A549 (cell line): ENCODE measurements around the gene TMEFF2. TPM values are rescaled to one million over a fixed set of nuclear protein-coding genes. Genes with fewer than 3 reads are reported as not detected.

Experiments
- ATAC-seq, 2 experiments: fragments of 200-7000 bp in 1 of 2; fragments of >200 bp in 1 of 2; cut with Nextera tagmentation in 1 of 2; cut with Tn5 transposase in 1 of 2; 3 replicates each; pipeline versions ENCODE4 v1.8.0 to v1.9.1; 2018 to 2020; ENCODE audit warnings: mild to moderate bottlenecking in 1 of 2, moderate library complexity in 1 of 2
- CTCF ChIA-PET: fragments of 300-600 bp; sonication (Branson Sonifier 250); formaldehyde crosslinking; extraction: SDS; loops from one replicate; lab custom pipeline; 2021; ENCODE audit warnings: antibody characterized with exemption, inconsistent platforms; lab: Yijun Ruan, JAX
- POLR2A ChIA-PET: fragments of 350-600 bp; formaldehyde crosslinking; extraction: SDS; loops from one replicate; lab custom pipeline; 2021; ENCODE audit warnings: antibody characterized with exemption, inconsistent platforms; lab: Yijun Ruan, JAX
- DNase-seq, 2 experiments: peaks; one replicate each; pipeline versions ENCODE4 v3.0.0 to v3.0.0-alpha.2; 2011 to 2016; ENCODE audit warnings: low read depth in 1 of 2, low spot score in 1 of 2
- FAIRE-seq: peaks from 2 replicates; lab custom pipeline; 2011; peaks lifted over from hg19 to GRCh38; lab: Jason Lieb, UNC
- H3K27ac ChIP-seq, 2 experiments: fragments of >200 bp; sonication (Bioruptor Twin); formaldehyde crosslinking; 3 replicates each; pipeline ENCODE4 v1.5.1; 2016 to 2017
- H3K4me1 ChIP-seq: fragments of >200 bp; sonication (Bioruptor Twin); formaldehyde crosslinking; 3 replicates; pipeline ENCODE4 v1.6.1; 2016
- H3K4me2 ChIP-seq: fragments of >200 bp; sonication (Bioruptor Twin); formaldehyde crosslinking; 3 replicates; pipeline ENCODE4 v1.6.1; 2016
- H3K4me3 ChIP-seq: fragments of >200 bp; sonication (Bioruptor Twin); formaldehyde crosslinking; 3 replicates; pipeline ENCODE4 v1.5.1; 2016
- H3K9me3 ChIP-seq: fragments of >200 bp; sonication (Bioruptor Twin); formaldehyde crosslinking; 3 replicates; pipeline ENCODE4 v1.6.1; 2016
- CBX8 ChIP-seq: fragments of 200-600 bp; sonication (generic); IDR thresholded peaks from 2 replicates; pipeline ENCODE4 v1.6.1; 2016
- CEBPB ChIP-seq, 2 experiments: fragments of >200 bp in 1 of 2; sonication (Bioruptor Twin) in 1 of 2; formaldehyde crosslinking in 1 of 2; IDR thresholded peaks; 2 replicates each; pipeline ENCODE4 v1.6.1; 2012 to 2016
- E2F6 ChIP-seq: IDR thresholded peaks from 2 replicates; pipeline ENCODE4 v1.6.1; 2012; ENCODE audit warnings: low read depth, borderline replicate concordance
- FOSL2 ChIP-seq, 2 experiments: fragments of 450-650 bp in 1 of 2; fragments of >200 bp in 1 of 2; sonication (Bioruptor Twin) in 1 of 2; formaldehyde crosslinking; IDR thresholded peaks; 2 replicates each; pipeline versions ENCODE4 v1.5.0 to v1.6.1; 2016 to 2020; ENCODE audit warnings: mild to moderate bottlenecking in 1 of 2, moderate library complexity in 1 of 2
- FOXS1 ChIP-seq: fragments of 250-450 bp; sonication (Bioruptor Pico); IDR thresholded peaks from 2 replicates; pipeline ENCODE4 v1.5.0; 2020; ENCODE audit warnings: mild to moderate bottlenecking, moderate library complexity
- HES2 ChIP-seq: fragments of >200 bp; sonication (Bioruptor Twin); formaldehyde crosslinking; IDR thresholded peaks from 2 replicates; pipeline ENCODE4 v1.6.1; 2016
- HMGXB4 ChIP-seq: fragments of 250-450 bp; sonication (Bioruptor Pico); IDR thresholded peaks from 2 replicates; pipeline ENCODE4 v1.5.0; 2021; ENCODE audit warnings: mild to moderate bottlenecking, moderate library complexity, borderline replicate concordance
- HOXB13 ChIP-seq: fragments of 250-450 bp; sonication (Bioruptor Pico); IDR thresholded peaks from 2 replicates; pipeline ENCODE4 v1.5.0; 2020; ENCODE audit warnings: low read depth, mild to moderate bottlenecking, moderate library complexity
- HOXB5 ChIP-seq: fragments of 250-450 bp; sonication (Bioruptor Pico); IDR thresholded peaks from 2 replicates; pipeline ENCODE4 v1.5.0; 2020; ENCODE audit warnings: mild to moderate bottlenecking, moderate library complexity
- JUN ChIP-seq, 2 experiments: fragments of >200 bp; sonication (Bioruptor Twin); formaldehyde crosslinking; IDR thresholded peaks; 2 replicates in 1 of 2; 3 replicates in 1 of 2; pipeline ENCODE4 v1.6.1; 2016 to 2017
- KDM5A ChIP-seq: fragments of 200-600 bp; sonication (generic); IDR thresholded peaks from 2 replicates; pipeline ENCODE4 v1.6.1; 2016; ENCODE audit warnings: antibody characterized with exemption, mild to moderate bottlenecking
- MAX ChIP-seq: IDR thresholded peaks from 2 replicates; pipeline ENCODE4 v1.6.1; 2012
- PBX3 ChIP-seq: IDR thresholded peaks from 2 replicates; pipeline ENCODE4 v1.6.1; 2012
- POLR2AphosphoS2 ChIP-seq: conservative IDR thresholded peaks from 2 replicates; pipeline ENCODE4 v1.6.1; 2012; ENCODE audit warnings: low read length, improper control_type of control experiment, inconsistent platforms
- RNF2 ChIP-seq: fragments of 200-600 bp; sonication (generic); IDR thresholded peaks from 2 replicates; pipeline ENCODE4 v1.6.1; 2016; ENCODE audit warnings: low read depth, mild to moderate bottlenecking, antibody characterized with exemption, moderate library complexity, borderline replicate concordance
- TP53 ChIP-seq: fragments of 250-450 bp; sonication (Bioruptor Pico); IDR thresholded peaks from 2 replicates; pipeline ENCODE4 v1.5.0; 2021; ENCODE audit warnings: mild to moderate bottlenecking, moderate library complexity
- USF2 ChIP-seq: fragments of 450-650 bp; IDR thresholded peaks from 2 replicates; pipeline ENCODE4 v1.6.1; 2014; ENCODE audit warnings: antibody characterized with exemption
- ZSCAN20 ChIP-seq: fragments of 250-450 bp; sonication (Bioruptor Pico); IDR thresholded peaks from 2 replicates; pipeline ENCODE4 v1.8.0; 2022; ENCODE audit warnings: mild to moderate bottlenecking, moderate library complexity
- WGBS: methylation state at CpG from one replicate; pipeline ENCODE4 v1.1.6; 2017; ENCODE audit errors: missing lambda C conversion rate; 5-methylcytosine and 5-hydroxymethylcytosine counted together
- polyA plus RNA-seq, 4 experiments: library from polyadenylated mRNA; depleted of rRNA in 3 of 4; stranded (reverse); fragments of >200 nt; fragmentation: RNase III in 1 of 4; extraction: RNeasy Plus Mini Kit Qiagen cat#74134 plus additional on column Dnase treatment in 1 of 4; gene quantifications; 2 replicates in 3 of 4; 3 replicates in 1 of 4; pipeline ENCODE4 v1.2.3, GENCODE V29; 2011 to 2017

Gene TMEFF2
- polyA plus RNA-seq, 2 of the 4 experiments (the other 2 are of a cell fraction), result 0.30 to 0.46 TPM

GRCh38 chr2:192026825-192027120, 168.0 kb downstream of the TMEFF2 start (continued):
- TF ChIP-seq E2F6 (no peak), CBX8 (no peak)

- FAIRE-seq (no peak), DNase-seq (no peak), ATAC-seq (no peak)
- Histone ChIP-seq H3K4me3 (no peak overlapping the region), H3K4me2 (no peak overlapping the region), H3K9me3 (no peaks in the 10 kb centered on the region), H3K4me1 (no peaks in the 10 kb centered on the region), H3K27ac (no peak overlapping the region)
- WGBS, result 64% methylated on average over 7 of the region's 7 CpGs
- ChIA-PET CTCF (no interaction called here), POLR2A (no interaction called here)
- TF ChIP-seq MAX (no peak), HES2 (no peak), JUN (IDR thresholded peaks at IDR 0.05) (no peak), PBX3 (no peak), HOXB5 (no peak), RNF2 (no peak), ZSCAN20 (CRISPR knock-in tag) (no peak), FOXS1 (CRISPR knock-in tag) (no peak), HMGXB4 (CRISPR knock-in tag) (no peak), POLR2AphosphoS2 (no peak)
Measured at GRCh38 chr2:192026059-192026824, 168.5 kb downstream of the TMEFF2 start.

GRCh38 chr2:192025637-192026036, 169.1 kb downstream of the TMEFF2 start:
- no peak for TF ChIP-seq HOXB13 (CRISPR knock-in tag)

GRCh38 chr2:192023006-192023405, 171.7 kb downstream of the TMEFF2 start:
- H3K9me3 ChIP-seq, result no peaks in the 10 kb centered on the region
- H3K4me3 ChIP-seq, result no peak overlapping the region
- no peak for FAIRE-seq
- WGBS, result 86% methylated on average over 3 of the region's 3 CpGs
- POLR2A ChIA-PET, result no interaction called here
- H3K4me2 ChIP-seq, result no peak overlapping the region
- H3K27ac ChIP-seq, result no peak overlapping the region
- DNase-seq, result no peak
- TF ChIP-seq USF2 (no peak), FOSL2 (IDR thresholded peaks at IDR 0.05) (no peak), FOSL2 (CRISPR knock-in tag; IDR thresholded peaks at IDR 0.05) (no peak), TP53 (no peak), CEBPB (IDR thresholded peaks at IDR 0.05) (no peak), KDM5A (no peak), E2F6 (no peak)
- no peaks in the 10 kb centered on the region for H3K4me1 ChIP-seq
- CTCF ChIA-PET, result no interaction called here
- ATAC-seq, result no peak

More at GRCh38 chr2:192025637-192026036, 169.1 kb downstream of the TMEFF2 start:
- no peak for ATAC-seq
- 78% methylated on average over 4 of the region's 4 CpGs for WGBS
- H3K4me2 ChIP-seq, result no peak overlapping the region
- ChIA-PET POLR2A (no interaction called here), CTCF (no interaction called here)
- H3K9me3 ChIP-seq, result no peaks in the 10 kb centered on the region
- no peaks in the 10 kb centered on the region for H3K4me1 ChIP-seq
- no peak for FAIRE-seq
- H3K27ac ChIP-seq, result no peak overlapping the region
- no peak for DNase-seq
- no peak overlapping the region for H3K4me3 ChIP-seq
